BE2C (cell line): ENCODE results near the gene COL15A1.

Source experiments
- DNase-seq: peaks from one replicate; pipeline ENCODE4 v3.0.0-alpha.2; 2020
- H3K27me3 ChIP-seq: fragments of 250-450 bp; sonication (Bioruptor Pico); 2 replicates; pipeline ENCODE4 v1.5.1; 2020; ENCODE audit warnings: mild to moderate bottlenecking
- H3K36me3 ChIP-seq: fragments of 250-450 bp; sonication (Bioruptor Pico); 2 replicates; pipeline ENCODE4 v1.5.1; 2020; ENCODE audit warnings: mild to moderate bottlenecking
- H3K4me1 ChIP-seq: fragments of 250-450 bp; sonication (Bioruptor Pico); 2 replicates; pipeline ENCODE4 v1.5.1; 2020
- H3K4me3 ChIP-seq: 2 replicates; pipeline ENCODE4 v1.5.1; 2011; ENCODE audit warnings: low read depth, low read length
- H3K9me3 ChIP-seq: fragments of 250-450 bp; sonication (Bioruptor Pico); 2 replicates; pipeline ENCODE4 v1.5.1; 2020
- TF ChIP-seq, protein P1 (sequence below): IDR thresholded peaks from 2 replicates; pipeline ENCODE4 v1.5.1; 2012; ENCODE audit warnings: mild to moderate bottlenecking, low read depth, low read length

Gene COL15A1

GRCh38 chr9:99072040-99072394 is 128.3 kb downstream of the COL15A1 start:
- no peaks in the 10 kb centered on the region for H3K9me3 ChIP-seq

DNA sequence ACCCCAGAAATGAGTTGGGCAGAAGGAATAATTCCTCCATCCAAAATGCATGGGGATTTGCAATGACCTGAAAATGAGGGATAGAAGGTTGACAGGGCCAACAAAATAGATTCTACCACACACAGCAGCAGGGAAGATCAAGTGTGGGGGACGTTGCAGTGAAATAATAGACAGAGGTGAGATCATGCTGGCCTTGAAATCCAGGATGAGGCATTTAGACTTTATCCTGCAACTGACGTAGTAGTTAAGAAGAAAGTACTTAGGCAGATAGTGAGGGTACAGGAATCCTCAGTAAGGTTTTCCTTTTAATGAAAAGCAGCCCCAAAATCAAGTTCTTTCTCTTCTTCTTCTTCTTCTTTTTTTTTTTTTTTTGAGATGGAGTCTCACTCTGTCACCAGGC is 129.6 kb downstream of the COL15A1 start:
- no peaks in the 10 kb centered on the region for H3K4me1 ChIP-seq
- no peak overlapping the region for H3K4me3 ChIP-seq
- H3K27me3 ChIP-seq: no peaks in the 10 kb centered on the region; the same call in none of the 2 replicates
- no peaks in the 10 kb centered on the region for H3K9me3 ChIP-seq
- TF ChIP-seq, protein P1, sequence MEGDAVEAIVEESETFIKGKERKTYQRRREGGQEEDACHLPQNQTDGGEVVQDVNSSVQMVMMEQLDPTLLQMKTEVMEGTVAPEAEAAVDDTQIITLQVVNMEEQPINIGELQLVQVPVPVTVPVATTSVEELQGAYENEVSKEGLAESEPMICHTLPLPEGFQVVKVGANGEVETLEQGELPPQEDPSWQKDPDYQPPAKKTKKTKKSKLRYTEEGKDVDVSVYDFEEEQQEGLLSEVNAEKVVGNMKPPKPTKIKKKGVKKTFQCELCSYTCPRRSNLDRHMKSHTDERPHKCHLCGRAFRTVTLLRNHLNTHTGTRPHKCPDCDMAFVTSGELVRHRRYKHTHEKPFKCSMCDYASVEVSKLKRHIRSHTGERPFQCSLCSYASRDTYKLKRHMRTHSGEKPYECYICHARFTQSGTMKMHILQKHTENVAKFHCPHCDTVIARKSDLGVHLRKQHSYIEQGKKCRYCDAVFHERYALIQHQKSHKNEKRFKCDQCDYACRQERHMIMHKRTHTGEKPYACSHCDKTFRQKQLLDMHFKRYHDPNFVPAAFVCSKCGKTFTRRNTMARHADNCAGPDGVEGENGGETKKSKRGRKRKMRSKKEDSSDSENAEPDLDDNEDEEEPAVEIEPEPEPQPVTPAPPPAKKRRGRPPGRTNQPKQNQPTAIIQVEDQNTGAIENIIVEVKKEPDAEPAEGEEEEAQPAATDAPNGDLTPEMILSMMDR: no peak
- no peaks in the 10 kb centered on the region for H3K36me3 ChIP-seq
- DNase-seq: no peak

More at GRCh38 chr9:99072040-99072394, 128.3 kb downstream of the COL15A1 start:
- Histone ChIP-seq H3K36me3 (no peaks in the 10 kb centered on the region), H3K27me3 (no peaks in the 10 kb centered on the region; the same call in 1 of the 2 replicates), H3K4me3 (no peak overlapping the region), H3K4me1 (no peaks in the 10 kb centered on the region)
- TF ChIP-seq, protein P1: no peak
- DNase-seq: no peak

- Histone ChIP-seq H3K9me3 (no peaks in the 10 kb centered on the region), H3K4me3 (no peak overlapping the region), H3K27me3 (no peaks in the 10 kb centered on the region; the same call in none of the 2 replicates), H3K36me3 (no peaks in the 10 kb centered on the region), H3K4me1 (no peaks in the 10 kb centered on the region)
- DNase-seq: no peak
- TF ChIP-seq, protein P1: no peak
Measured at GRCh38 chr9:99073985-99074901, 130.5 kb downstream of the COL15A1 start.

GRCh38 chr9:99074902-99075245 is 131.2 kb downstream of the COL15A1 start:
- no peaks in the 10 kb centered on the region for H3K9me3 ChIP-seq
- DNase-seq: no peak
- no peak overlapping the region for H3K4me3 ChIP-seq
- TF ChIP-seq, protein P1: no peak
- no peaks in the 10 kb centered on the region for H3K36me3 ChIP-seq
- H3K27me3 ChIP-seq: no peaks in the 10 kb centered on the region; the same call in none of the 2 replicates
- no peaks in the 10 kb centered on the region for H3K4me1 ChIP-seq

- Histone ChIP-seq H3K4me3 (no peak overlapping the region), H3K4me1 (no peaks in the 10 kb centered on the region), H3K9me3 (no peaks in the 10 kb centered on the region), H3K27me3 (no peaks in the 10 kb centered on the region; the same call in none of the 2 replicates), H3K36me3 (no peaks in the 10 kb centered on the region)
- TF ChIP-seq, protein P1: no peak
- no peak for DNase-seq
Measured at GRCh38 chr9:99075246-99075912, 131.7 kb downstream of the COL15A1 start.

DNA sequence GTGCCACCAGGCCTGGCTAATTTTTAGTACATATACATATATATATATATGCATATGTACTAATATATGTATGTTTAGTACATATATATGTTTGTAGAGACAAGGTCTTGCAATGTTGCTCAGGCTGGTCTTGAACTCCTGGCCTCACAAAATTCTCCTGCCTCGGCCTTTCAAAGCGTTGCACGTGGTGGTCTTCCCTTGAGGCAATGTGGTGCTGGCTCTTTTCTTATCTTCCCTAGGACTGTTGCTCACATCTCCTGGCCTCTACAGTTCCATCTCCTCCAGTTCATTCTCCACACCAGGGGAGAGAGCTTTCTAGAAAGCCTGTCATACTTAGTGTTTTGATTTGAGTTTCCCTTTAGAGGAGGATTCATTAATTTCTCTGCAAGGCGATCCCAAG is 132.3 kb downstream of the COL15A1 start:
- H3K36me3 ChIP-seq: no peaks in the 10 kb centered on the region
- no peaks in the 10 kb centered on the region for H3K4me1 ChIP-seq
- no peak for DNase-seq
- TF ChIP-seq, protein P1: no peak
- H3K27me3 ChIP-seq: peaks cover 3% of the 10 kb centered on the region
- no peaks in the 10 kb centered on the region for H3K9me3 ChIP-seq
- no peak overlapping the region for H3K4me3 ChIP-seq
